H1 (cell line): Measurements from ENCODE around the gene PCED1B. TPM values are rescaled to one million over a fixed set of nuclear protein-coding genes. Genes with fewer than 3 reads are reported as not detected.

Source experiments
- CTCF ChIA-PET: fragments of 300-600 bp; sonication (Branson Sonifier 250); formaldehyde crosslinking; loops from one replicate; lab custom pipeline; 2021; ENCODE audit not compliant: partially characterized antibody; lab: Charles Lee
- POLR2A ChIA-PET: fragments of 300-600 bp; sonication (Branson Sonifier 250); formaldehyde crosslinking; loops from one replicate; lab custom pipeline; 2021; ENCODE audit warnings: inconsistent platforms; ENCODE audit not compliant: partially characterized antibody; lab: Charles Lee
- DNase-seq, 2 experiments: peaks; one replicate each; pipeline versions ENCODE4 v3.0.0 to v3.0.0-alpha.2; 2010 to 2022; ENCODE audit warnings: low spot score in 2 of 2, low read depth in 1 of 2, mixed read lengths in 1 of 2
- FAIRE-seq: peaks from 2 replicates; lab custom pipeline; 2011; peaks lifted over from hg19 to GRCh38; lab: Jason Lieb, UNC
- H2AFZ ChIP-seq: 2 replicates; pipeline ENCODE4 v1.8.1; 2012; ENCODE audit warnings: low read length, inconsistent platforms
- H2AK5ac ChIP-seq: 2 replicates; pipeline ENCODE4 v1.6.1; 2013; ENCODE audit warnings: low read depth, low read length
- H2BK120ac ChIP-seq: replicated peaks from 2 replicates; pipeline ENCODE3; 2013; ENCODE audit warnings: low read depth, low read length, inconsistent platforms
- H2BK12ac ChIP-seq: 2 replicates; pipeline ENCODE4 v1.6.1; 2013; ENCODE audit warnings: low read depth, low read length
- H2BK15ac ChIP-seq: 2 replicates; pipeline ENCODE4 v1.6.1; 2013; ENCODE audit warnings: low read length
- H2BK20ac ChIP-seq: 2 replicates; pipeline ENCODE4 v1.6.1; 2013; ENCODE audit warnings: low read length
- H2BK5ac ChIP-seq: 2 replicates; pipeline ENCODE4 v1.6.1; 2013; ENCODE audit warnings: low read depth, low read length
- H3K14ac ChIP-seq: 2 replicates; pipeline ENCODE4 v1.6.1; 2013; ENCODE audit warnings: inconsistent platforms; ENCODE audit not compliant: insufficient read length
- H3K18ac ChIP-seq: 2 replicates; pipeline ENCODE4 v1.6.1; 2013; ENCODE audit warnings: low read length; ENCODE audit errors: extremely low read depth
- H3K23ac ChIP-seq: 2 replicates; pipeline ENCODE4 v1.6.1; 2013; ENCODE audit warnings: inconsistent platforms; ENCODE audit not compliant: insufficient read length
- H3K23me2 ChIP-seq: 2 replicates; pipeline ENCODE4 v1.6.1; 2013; ENCODE audit warnings: low read depth, low read length
- H3K27ac ChIP-seq: 2 replicates; pipeline ENCODE4 v1.6.1; 2011; ENCODE audit warnings: low read depth, low read length, inconsistent platforms
- H3K27me3 ChIP-seq, 4 experiments: replicated peaks in 1 of 4; 1 replicate in 1 of 4; 2 replicates in 3 of 4; pipeline versions ENCODE4 v1.6.1 to v1.8.1; 2011 to 2013; ENCODE audit warnings: low read length in 3 of 4, mild to moderate bottlenecking in 3 of 4, inconsistent platforms in 2 of 4, mixed read lengths in 2 of 4, moderate library complexity in 1 of 4; ENCODE audit not compliant: control insufficient read depth in 3 of 4, insufficient read depth in 3 of 4; ENCODE audit errors: extremely low read depth in 1 of 4
- H3K36me3 ChIP-seq, 4 experiments: 2 replicates each; pipeline versions ENCODE4 v1.6.1 to v1.8.1; 2011 to 2013; ENCODE audit warnings: mild to moderate bottlenecking in 4 of 4, low read length in 3 of 4, moderate library complexity in 2 of 4, control low read depth in 1 of 4, inconsistent platforms in 1 of 4; ENCODE audit not compliant: insufficient read depth in 4 of 4, control insufficient read depth in 2 of 4
- H3K4ac ChIP-seq: replicated peaks from 2 replicates; pipeline ENCODE3; 2013; ENCODE audit warnings: low read length, low read depth, mixed read lengths, inconsistent platforms; ENCODE audit not compliant: insufficient read length
- H3K4me1 ChIP-seq, 4 experiments: replicated peaks in 1 of 4; 1 replicate in 1 of 4; 2 replicates in 3 of 4; pipeline versions ENCODE4 v1.6.1 to v1.8.1; 2011 to 2013; ENCODE audit warnings: low read length in 3 of 4, inconsistent platforms in 2 of 4, mixed read lengths in 1 of 4; ENCODE audit not compliant: insufficient read depth in 4 of 4, control insufficient read depth in 3 of 4
- H3K4me2 ChIP-seq, 2 experiments: 2 replicates each; pipeline versions ENCODE4 v1.6.1 to v1.8.1; 2011 to 2013; ENCODE audit warnings: low read depth in 2 of 2, low read length in 2 of 2, control low read depth in 1 of 2, inconsistent platforms in 1 of 2, mild to moderate bottlenecking in 1 of 2; ENCODE audit not compliant: insufficient read depth in 1 of 2
- H3K4me3 ChIP-seq, 4 experiments: fragments of 200-600, 300-600 bp in 1 of 4; sonication (generic), shearing (Covaris generic), sonication (Bioruptor Twin) in 1 of 4; 2 replicates each; pipeline versions ENCODE4 v1.5.1 to v1.8.1; 2011 to 2016; ENCODE audit warnings: low read length in 4 of 4, low read depth in 3 of 4, control low read depth in 2 of 4, inconsistent platforms in 2 of 4, mild to moderate bottlenecking in 2 of 4, mixed read lengths in 1 of 4, moderate library complexity in 1 of 4; ENCODE audit not compliant: insufficient read depth in 2 of 4; ENCODE audit errors: extremely low read depth in 1 of 4
- H3K56ac ChIP-seq: replicated peaks from 2 replicates; pipeline ENCODE3; 2013; ENCODE audit warnings: low read depth, mild to moderate bottlenecking, mixed read lengths, low read length, inconsistent platforms; ENCODE audit not compliant: insufficient read length
- H3K79me1 ChIP-seq: 2 replicates; pipeline ENCODE4 v1.6.1; 2013; ENCODE audit warnings: low read depth, low read length, control low read depth
- H3K79me2 ChIP-seq, 2 experiments: 2 replicates each; pipeline versions ENCODE4 v1.6.1 to v1.8.1; 2012 to 2013; ENCODE audit warnings: low read length in 2 of 2, mild to moderate bottlenecking in 2 of 2, inconsistent platforms in 1 of 2; ENCODE audit not compliant: insufficient read depth in 2 of 2, control insufficient read depth in 1 of 2
- H3K9ac ChIP-seq, 4 experiments: replicated peaks in 1 of 4; 1 replicate in 1 of 4; 2 replicates in 3 of 4; pipeline versions ENCODE4 v1.6.1 to v1.8.1; 2011 to 2013; ENCODE audit warnings: low read depth in 3 of 4, low read length in 3 of 4, control low read depth in 2 of 4, mild to moderate bottlenecking in 2 of 4, moderate library complexity in 2 of 4, inconsistent platforms in 1 of 4; ENCODE audit errors: extremely low read depth in 1 of 4
- H3K9me3 ChIP-seq, 2 experiments: 2 replicates each; pipeline versions ENCODE4 v1.6.1 to v1.8.1; 2012 to 2013; ENCODE audit warnings: mild to moderate bottlenecking in 2 of 2, moderate library complexity in 2 of 2, control low read depth in 1 of 2, inconsistent platforms in 1 of 2, low read depth in 1 of 2, low read length in 1 of 2, mixed read lengths in 1 of 2; ENCODE audit not compliant: insufficient read depth in 2 of 2
- H4K20me1 ChIP-seq, 2 experiments: replicated peaks in 1 of 2; 2 replicates each; pipeline versions ENCODE3 to v1.8.1; 2011 to 2013; ENCODE audit warnings: inconsistent platforms in 2 of 2, low read length in 2 of 2, mild to moderate bottlenecking in 1 of 2; ENCODE audit not compliant: insufficient read depth in 2 of 2, control insufficient read depth in 1 of 2
- H4K5ac ChIP-seq: 2 replicates; pipeline ENCODE4 v1.6.1; 2013; ENCODE audit warnings: low read length, low read depth, mixed read lengths, inconsistent platforms; ENCODE audit not compliant: insufficient read length
- H4K8ac ChIP-seq: 2 replicates; pipeline ENCODE4 v1.8.0; 2013; ENCODE audit warnings: mild to moderate bottlenecking, moderate library complexity, low read length, inconsistent platforms; ENCODE audit not compliant: insufficient read depth; ENCODE audit errors: extremely low read depth
- H4K91ac ChIP-seq: replicated peaks from 2 replicates; pipeline ENCODE3; 2013; ENCODE audit warnings: low read length, mixed read lengths, inconsistent platforms; ENCODE audit not compliant: insufficient read length
- BACH1 ChIP-seq: IDR thresholded peaks from 2 replicates; pipeline ENCODE4 v1.6.1; 2012; ENCODE audit warnings: low read length, improper control_type of control experiment
- BCL11A ChIP-seq, 2 experiments: IDR thresholded peaks; one replicate each; pipeline ENCODE4 v1.6.1; 2011; ENCODE audit warnings: low read depth in 2 of 2, low read length in 2 of 2, mild to moderate bottlenecking in 2 of 2
- CEBPB ChIP-seq: IDR thresholded peaks from 2 replicates; pipeline ENCODE4 v1.6.1; 2012; ENCODE audit warnings: low read depth, low read length
- CHD2 ChIP-seq: IDR thresholded peaks from 2 replicates; pipeline ENCODE4 v1.6.1; 2012; ENCODE audit warnings: low read length, improper control_type of control experiment
- HDAC2 ChIP-seq, 2 experiments: fragments of 300-600 bp in 1 of 2; sonication (generic) in 1 of 2; IDR thresholded peaks; 2 replicates each; pipeline ENCODE4 v1.6.1; 2011 to 2012; ENCODE audit warnings: low read depth in 2 of 2, low read length in 2 of 2, mild to moderate bottlenecking in 2 of 2, moderate library complexity in 2 of 2, borderline replicate concordance in 1 of 2, inconsistent platforms in 1 of 2
- JUN ChIP-seq: IDR thresholded peaks from 2 replicates; pipeline ENCODE4 v1.6.1; 2011; ENCODE audit warnings: low read depth, mild to moderate bottlenecking, improper control_type of control experiment, low read length
- NRF1 ChIP-seq: IDR thresholded peaks from 2 replicates; pipeline ENCODE4 v1.6.1; 2011; ENCODE audit warnings: mild to moderate bottlenecking, low read depth, low read length, improper control_type of control experiment
- PHF8 ChIP-seq: fragments of 200-600 bp; sonication (generic); conservative IDR thresholded peaks from 2 replicates; pipeline ENCODE4 v1.7.1; 2012; ENCODE audit warnings: low read depth, mild to moderate bottlenecking, inconsistent platforms, low read length, moderate library complexity
- RBBP5 ChIP-seq: IDR thresholded peaks from 2 replicates; pipeline ENCODE4 v1.7.1; 2012; ENCODE audit warnings: low read depth, mild to moderate bottlenecking, inconsistent platforms, low read length, moderate library complexity, borderline replicate concordance
- SP1 ChIP-seq: IDR thresholded peaks from 2 replicates; pipeline ENCODE4 v1.6.1; 2011; ENCODE audit warnings: low read depth, low read length
- TAF7 ChIP-seq: optimal IDR thresholded peaks from 2 replicates; pipeline ENCODE3; 2011; ENCODE audit warnings: low read depth, mild to moderate bottlenecking, inconsistent platforms, low read length, moderate library complexity, borderline replicate concordance
- TBP ChIP-seq: IDR thresholded peaks from 2 replicates; pipeline ENCODE4 v1.6.1; 2011; ENCODE audit warnings: low read depth, low read length, improper control_type of control experiment
- YY1 ChIP-seq: IDR thresholded peaks from 2 replicates; pipeline ENCODE4 v1.6.1; 2011; ENCODE audit warnings: low read depth, mild to moderate bottlenecking, low read length
- WGBS, 2 experiments: shearing (Covaris generic) in 1 of 2; methylation state at CpG; one replicate each; pipeline versions ENCODE4 v1.1.6 to v1.1.7; 2013 to 2015; ENCODE audit warnings: low lambda C conversion rate in 2 of 2, mixed read lengths in 2 of 2, inconsistent platforms in 1 of 2, low coverage in 1 of 2, missing lambda C conversion rate in 1 of 2; ENCODE audit not compliant: insufficient replicate concordance in 2 of 2, insufficient coverage in 1 of 2, insufficient read length in 1 of 2; ENCODE audit errors: extremely low coverage in 1 of 2, missing lambda C conversion rate in 1 of 2; 5-methylcytosine and 5-hydroxymethylcytosine counted together
- polyA plus RNA-seq, 7 experiments: library from polyadenylated mRNA; depleted of rRNA in 3 of 7; stranded (reverse) in 5 of 7; unstranded in 2 of 7; fragments of >200 nt in 5 of 7; fragments of 200-250 nt in 2 of 7; gene quantifications; 1 replicate in 5 of 7; 2 replicates in 1 of 7; 4 replicates in 1 of 7; pipeline versions ENCODE4 v1.2.1 to v1.2.3, GENCODE V29; 2011 to 2013; ENCODE audit warnings: missing spikeins in 2 of 7, mixed read lengths in 2 of 7
- total RNA-seq: library from RNA; stranded (reverse); fragmentation: NEBNext Ultra II Directional; extraction: Animal tissue kit (Norgen Biotek cat#: 25700); gene quantifications from 2 replicates; pipeline ENCODE4 v1.2.1, GENCODE V29; 2021

Gene PCED1B
- total and polyA plus RNA-seq, 2 of the 8 experiments (the other 6 are each of a cell fraction or from before 2014, with no cell fraction given) = 4.7 to 5.4 TPM

DNA sequence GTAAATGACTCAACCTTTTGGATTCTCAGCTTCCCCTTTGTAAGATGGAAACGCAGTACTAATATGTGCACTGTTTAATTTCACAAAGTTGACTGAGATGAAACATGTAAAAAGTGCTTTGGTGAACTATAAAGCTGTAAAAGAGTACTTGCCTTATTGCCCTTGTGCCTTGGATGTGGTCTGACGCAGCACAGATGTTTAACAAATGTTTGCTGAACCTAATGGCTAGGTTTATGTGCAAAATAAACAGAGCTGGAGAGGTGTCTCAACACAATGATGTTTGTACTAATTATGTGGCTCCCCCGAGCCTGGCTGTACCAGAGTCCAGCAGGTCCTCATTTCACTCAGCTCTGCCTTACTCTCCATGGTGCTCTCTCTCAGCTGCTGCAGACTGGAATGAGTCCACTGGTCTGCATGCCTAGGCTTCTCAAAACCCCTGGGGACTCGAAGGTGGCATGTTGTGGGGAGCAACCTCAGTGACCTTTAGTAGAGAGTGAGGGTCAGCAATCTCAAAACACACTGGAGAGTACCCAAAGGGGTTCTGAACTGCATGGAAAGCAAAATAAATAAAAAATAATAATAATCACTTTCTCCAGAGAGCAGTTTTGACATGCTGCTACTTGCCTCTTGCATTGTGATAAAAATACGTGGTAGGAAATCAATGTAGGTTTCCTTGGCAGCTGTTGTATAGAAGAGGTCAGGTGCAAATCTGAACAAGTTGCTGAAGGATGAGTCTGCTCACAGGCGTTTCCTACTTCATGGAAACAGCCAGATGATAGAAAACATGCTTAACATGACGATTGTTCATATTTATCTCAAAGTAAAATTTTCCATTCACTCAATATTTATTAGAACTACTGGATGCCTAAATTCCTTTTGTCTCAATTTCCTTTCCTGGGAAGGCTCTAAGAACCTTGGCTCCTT, 8.9 kb downstream of the PCED1B start:
- peaks cover 0 to 8% (median 3%) of the 10 kb centered on the region in 4 experiments; a peak in 3 of 7 replicates for H3K4me1 ChIP-seq
- no peak overlapping the region for H3K14ac ChIP-seq
- CTCF ChIA-PET = interaction anchor here (1.1 kb wide), 1 partner anchor 18 kb away, joined by 3 read pairs; no protein-coding TSS in a partner anchor
- no peak overlapping the region for H3K23ac ChIP-seq
- H3K56ac ChIP-seq = no peak overlapping the region
- no peak overlapping the region for H2BK15ac ChIP-seq
- WGBS, 2 experiments = 86% methylated on average over 7 of the region's 7 CpGs; no CpG with 5 or more reads in 1 of the 2 experiments
- no peak overlapping the region for H3K4ac ChIP-seq
- POLR2A ChIA-PET = no interaction called here
- H3K4me2 ChIP-seq = no peak overlapping the region
- H2AFZ ChIP-seq = no peak overlapping the region
- no peak overlapping the region for H2BK5ac ChIP-seq
- H3K27me3 ChIP-seq = no peaks in the 10 kb centered on the region
- no peak for FAIRE-seq
- no peak overlapping the region for H3K18ac ChIP-seq
- no peak overlapping the region for H4K8ac ChIP-seq
- no peak overlapping the region for H2BK20ac ChIP-seq
- no peaks in the 10 kb centered on the region for H3K79me1 ChIP-seq
- H3K9me3 ChIP-seq = no peaks in the 10 kb centered on the region
- H4K20me1 ChIP-seq = no peaks in the 10 kb centered on the region
- no peak overlapping the region for H3K27ac ChIP-seq
- no peak overlapping the region for H4K5ac ChIP-seq
- H3K79me2 ChIP-seq = no peaks in the 10 kb centered on the region
- no peak overlapping the region for H2AK5ac ChIP-seq
- H4K91ac ChIP-seq = no peak overlapping the region
- no peaks in the 10 kb centered on the region for H3K36me3 ChIP-seq
- H3K9ac ChIP-seq = no peak overlapping the region
- no peak overlapping the region for H2BK12ac ChIP-seq
- no peaks in the 10 kb centered on the region for H3K23me2 ChIP-seq
- no peak overlapping the region for H2BK120ac ChIP-seq
- no peak overlapping the region for H3K4me3 ChIP-seq
- DNase-seq = no peak
- TF ChIP-seq BACH1 = no peak
- TF ChIP-seq TAF7 = no peak
- TF ChIP-seq CEBPB = no peak
- TF ChIP-seq YY1 = no peak
- TF ChIP-seq CHD2 = no peak
- TF ChIP-seq BCL11A (IDR thresholded peaks at IDR 0.05; ENCODE audit: low read depth in 2 of 2, low read length in 2 of 2) = no peak
- no peak for TF ChIP-seq RBBP5
- TF ChIP-seq HDAC2 (IDR thresholded peaks at IDR 0.05; ENCODE audit: borderline replicate concordance in 1 of 2, low read depth in 2 of 2, low read length in 2 of 2) = no peak
- TF ChIP-seq SP1 = no peak
- TF ChIP-seq PHF8 = no peak
- no peak for TF ChIP-seq JUN
- no peak for TF ChIP-seq TBP
- TF ChIP-seq NRF1 = no peak
